K562 (cell line): ENCODE results near the gene MAGED1. TPM values are rescaled to one million over a fixed set of nuclear protein-coding genes. Genes with fewer than 3 reads are reported as not detected.
"Not testable (repeated sequence)": the region's sequence is repeated elsewhere in the genome, so short reads cannot be mapped to it uniquely, and the experiment has no call there.

Source experiments
- ATAC-seq: fragments of 200-7000 bp; cut with Tn5 transposase; 3 replicates; pipeline ENCODE4 v1.9.1; 2020; ENCODE audit warnings: moderate library complexity
- BruUV-seq: library from RNA; stranded (reverse); fragments of 400-500 nt; replicated peaks from 2 replicates; lab custom pipeline; 2021; lab: Mats Ljungman, UMichigan
- CTCF ChIA-PET: fragments of 300-600 bp; formaldehyde crosslinking; extraction: SDS; loops from one replicate; lab custom pipeline; 2021; ENCODE audit warnings: low intra/inter-chr PET ratio; lab: Yijun Ruan, JAX
- POLR2A ChIA-PET: fragments of 300-600, 350-650 bp; sonication (Branson Sonifier 250); formaldehyde crosslinking; extraction: SDS; loops from one replicate; lab custom pipeline; 2021; ENCODE audit warnings: antibody characterized with exemption, inconsistent platforms; lab: Yijun Ruan, JAX
- DNase-seq, 4 experiments: peaks; one replicate each; pipeline versions ENCODE4 v3.0.0 to v3.0.0-alpha.2; 2011 to 2018; ENCODE audit warnings: low spot score in 3 of 4, mixed read lengths in 3 of 4; ENCODE audit errors: extremely low read depth in 1 of 4
- FAIRE-seq: peaks from 2 replicates; lab custom pipeline; 2011; peaks lifted over from hg19 to GRCh38; lab: Jason Lieb, UNC
- H2AFZ ChIP-seq: 2 replicates; pipeline ENCODE4 v1.6.0; 2011; ENCODE audit warnings: low read depth, low read length, control low read depth, inconsistent platforms
- H3K27ac ChIP-seq: fragments of 200-600 bp; 3 replicates; pipeline ENCODE4 v1.8.0; 2011; ENCODE audit warnings: low read depth, mild to moderate bottlenecking, control low read depth, inconsistent platforms, low read length, moderate library complexity, mixed read lengths; ENCODE audit errors: extremely low read depth
- H3K27me3 ChIP-seq, 2 experiments: fragments of 300-600 bp in 1 of 2; 2 replicates in 1 of 2; 3 replicates in 1 of 2; pipeline versions ENCODE4 v1.6.0 to v1.8.0; 2011; ENCODE audit warnings: inconsistent platforms in 2 of 2, low read length in 2 of 2, mild to moderate bottlenecking in 1 of 2, mixed read lengths in 1 of 2, moderate library complexity in 1 of 2; ENCODE audit not compliant: control insufficient read depth in 2 of 2, insufficient read depth in 2 of 2
- H3K36me3 ChIP-seq: fragments of 300-600 bp; 3 replicates; pipeline ENCODE4 v1.8.0; 2011; ENCODE audit warnings: mild to moderate bottlenecking, low read length, inconsistent platforms; ENCODE audit not compliant: control insufficient read depth, insufficient read depth
- H3K4me1 ChIP-seq, 2 experiments: fragments of 200-600 bp in 1 of 2; replicated peaks in 1 of 2; 2 replicates in 1 of 2; 3 replicates in 1 of 2; pipeline versions ENCODE4 v1.5.1 to v1.8.0; 2011; ENCODE audit warnings: inconsistent platforms in 2 of 2, low read length in 2 of 2, mild to moderate bottlenecking in 1 of 2, mixed read lengths in 1 of 2, moderate library complexity in 1 of 2; ENCODE audit not compliant: control insufficient read depth in 2 of 2, insufficient read depth in 2 of 2
- H3K4me2 ChIP-seq: 2 replicates; pipeline ENCODE4 v1.6.1; 2011; ENCODE audit warnings: low read length, control low read depth, inconsistent platforms, mixed read lengths; ENCODE audit not compliant: insufficient read depth
- H3K4me3 ChIP-seq: fragments of 200-600 bp; sonication (generic), shearing (Covaris generic); 2 replicates; pipeline ENCODE4 v1.5.1; 2016; ENCODE audit warnings: control low read depth, inconsistent platforms
- H3K79me2 ChIP-seq: fragments of 200-600 bp; 3 replicates; pipeline ENCODE4 v1.8.0; 2011; ENCODE audit warnings: low read length, inconsistent platforms; ENCODE audit not compliant: control insufficient read depth, insufficient read depth
- H3K9ac ChIP-seq, 2 experiments: 2 replicates each; pipeline versions ENCODE4 v1.6.0 to v1.6.1; 2011; ENCODE audit warnings: low read depth in 2 of 2, low read length in 2 of 2, control low read depth in 1 of 2, inconsistent platforms in 1 of 2, mild to moderate bottlenecking in 1 of 2, mixed read lengths in 1 of 2; ENCODE audit not compliant: insufficient read depth in 1 of 2
- H3K9me1 ChIP-seq: one replicate; pipeline ENCODE4 v1.6.0; 2011; ENCODE audit warnings: inconsistent platforms, mild to moderate bottlenecking, low read length, moderate library complexity; ENCODE audit not compliant: control insufficient read depth, insufficient read depth
- H3K9me3 ChIP-seq: replicated peaks from 2 replicates; pipeline ENCODE4 v1.5.1; 2011; ENCODE audit warnings: low read depth, low read length, inconsistent platforms; ENCODE audit not compliant: control insufficient read depth, insufficient read depth
- H4K20me1 ChIP-seq: replicated peaks from 2 replicates; pipeline ENCODE4 v1.6.1; 2011; ENCODE audit warnings: low read length, inconsistent platforms, mixed read lengths; ENCODE audit not compliant: control insufficient read depth, insufficient read depth
- C11orf30 ChIP-seq: fragments of 450-650 bp; IDR thresholded peaks from 2 replicates; pipeline ENCODE4 v1.6.1; 2016; ENCODE audit warnings: low read depth, mild to moderate bottlenecking
- CGGBP1 ChIP-seq: fragments of 250-450 bp; sonication (Bioruptor Pico); IDR thresholded peaks from 2 replicates; pipeline ENCODE4 v1.9.0; 2021; ENCODE audit warnings: mild to moderate bottlenecking
- FOS ChIP-seq: IDR thresholded peaks from 3 replicates; pipeline ENCODE4 v1.6.1; 2011; ENCODE audit not compliant: insufficient read length; ENCODE audit errors: extremely low read depth
- RBM25 ChIP-seq: fragments of 200-400 bp; formaldehyde crosslinking; IDR thresholded peaks from 2 replicates; pipeline ENCODE4 v1.6.1; 2018; ENCODE audit warnings: low read length, low read depth, moderate library complexity; ENCODE audit not compliant: severe bottlenecking
- ZNF146 ChIP-seq: IDR thresholded peaks from one replicate; pipeline ENCODE4 v1.6.1; 2018; ENCODE audit warnings: missing compliant biosample characterization; ENCODE audit not compliant: unreplicated experiment
- ZNF316 ChIP-seq: fragments of 450-650 bp; IDR thresholded peaks from 2 replicates; pipeline ENCODE4 v1.6.1; 2016
- ZSCAN29 ChIP-seq: fragments of 450-650 bp; IDR thresholded peaks from 2 replicates; pipeline ENCODE4 v1.6.1; 2017
- WGBS: fragments of 100-300 bp; shearing (Covaris generic); methylation state at CpG from one replicate; pipeline ENCODE4 v1.1.6; 2016; ENCODE audit warnings: low coverage, mixed read lengths; ENCODE audit not compliant: insufficient coverage; ENCODE audit errors: missing lambda C conversion rate; 5-methylcytosine and 5-hydroxymethylcytosine counted together
- in situ Hi-C: fragments of 300-500 bp; cut with MboI; formaldehyde crosslinking; loops from 4 replicates; pipeline ENCODE4 v1.15.0; 2018; ENCODE audit warnings: inconsistent platforms, mixed read lengths
- intact Hi-C: fragments of 100-400 bp; cut with micrococcal nuclease; formaldehyde crosslinking; loops from 2 replicates; pipeline ENCODE4 v1.14.2; 2022
- polyA plus RNA-seq, 8 experiments: library from polyadenylated mRNA; depleted of rRNA in 4 of 8; stranded (reverse) in 5 of 8; unstranded in 3 of 8; fragments of >200 nt; fragmentation: Nextera tagmentation in 2 of 8; fragmentation: Illumina TruSeq in 1 of 8; extraction: Ambion mirVana in 2 of 8; extraction: Trizol in 1 of 8; gene quantifications; 2 replicates each; pipeline versions ENCODE4 v1.2.1 to v1.2.3, GENCODE V29; 2011 to 2014; ENCODE audit warnings: inconsistent platforms in 1 of 8, missing spikeins in 1 of 8
- total RNA-seq, 7 experiments: library from RNA; depleted of rRNA in 6 of 7; stranded (reverse); fragments of >200 nt in 6 of 7; fragmentation: Illumina TruSeq in 2 of 7; extraction: Trizol in 2 of 7; gene quantifications; 2 replicates each; pipeline versions ENCODE4 v1.2.1 to v1.2.3, GENCODE V29; 2011 to 2021; ENCODE audit warnings: low replicate concordance in 1 of 7
- TF ChIP-seq, protein P1 (sequence below): fragments of 450-650 bp; IDR thresholded peaks from 2 replicates; pipeline ENCODE4 v1.7.0; 2016; ENCODE audit warnings: borderline replicate concordance
- TF ChIP-seq, protein P2 (sequence below): fragments of 200-400 bp; formaldehyde crosslinking; IDR thresholded peaks from 2 replicates; pipeline ENCODE4 v1.6.1; 2017; ENCODE audit warnings: mild to moderate bottlenecking, low read depth, low read length, moderate library complexity
- TF ChIP-seq, protein P3 (sequence below): fragments of 450-650 bp; formaldehyde crosslinking; IDR thresholded peaks from 2 replicates; pipeline ENCODE4 v1.4.0; 2022; ENCODE audit warnings: mild to moderate bottlenecking, moderate library complexity

Gene MAGED1
- total and polyA plus RNA-seq, 9 of the 15 experiments (the other 6 are each of a cell fraction or from before 2014, with no cell fraction given), result 5.7 to 41.2 (median 12.7) TPM

DNA sequence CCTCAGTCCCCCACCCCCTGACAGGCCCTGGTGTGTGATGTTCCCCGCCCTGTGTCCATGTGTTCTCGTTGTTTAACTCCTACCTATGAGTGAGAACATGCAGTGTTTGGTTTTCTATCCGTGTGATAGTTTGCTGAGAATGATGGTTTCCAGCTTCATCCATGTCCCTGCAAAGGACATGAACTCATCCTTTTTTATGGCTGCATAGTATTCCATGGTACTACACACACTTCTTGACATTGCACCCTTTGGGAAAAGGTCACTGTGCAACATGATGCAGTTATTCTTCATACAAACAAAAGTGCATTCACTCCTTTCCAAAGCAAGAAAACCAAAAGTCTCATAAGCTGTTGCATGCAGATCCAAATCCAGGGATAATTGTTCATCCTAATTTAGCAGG lies 11.7 kb downstream of the MAGED1 start:
- FAIRE-seq, H3K79me2 ChIP-seq, ATAC-seq, H3K4me3 ChIP-seq, POLR2A ChIA-PET, H3K9me1 ChIP-seq, in situ Hi-C loops, H4K20me1 ChIP-seq, DNase-seq, intact Hi-C loops, H2AFZ ChIP-seq, H3K4me2 ChIP-seq, H3K4me1 ChIP-seq, H3K27ac ChIP-seq, H3K36me3 ChIP-seq, BruUV-seq, CTCF ChIA-PET, H3K9ac ChIP-seq, H3K27me3 ChIP-seq, H3K9me3 ChIP-seq: not testable (repeated sequence)
- 0% methylated on average over 3 of the region's 3 CpGs for WGBS
- TF ChIP-seq ZNF146 (CRISPR knock-in tag) (peak; percentile 67), RBM25 (peak; percentile 39)

- no peak overlapping the region for H3K27ac ChIP-seq
- no peak for TF ChIP-seq ZSCAN29
- TF ChIP-seq, protein P1, sequence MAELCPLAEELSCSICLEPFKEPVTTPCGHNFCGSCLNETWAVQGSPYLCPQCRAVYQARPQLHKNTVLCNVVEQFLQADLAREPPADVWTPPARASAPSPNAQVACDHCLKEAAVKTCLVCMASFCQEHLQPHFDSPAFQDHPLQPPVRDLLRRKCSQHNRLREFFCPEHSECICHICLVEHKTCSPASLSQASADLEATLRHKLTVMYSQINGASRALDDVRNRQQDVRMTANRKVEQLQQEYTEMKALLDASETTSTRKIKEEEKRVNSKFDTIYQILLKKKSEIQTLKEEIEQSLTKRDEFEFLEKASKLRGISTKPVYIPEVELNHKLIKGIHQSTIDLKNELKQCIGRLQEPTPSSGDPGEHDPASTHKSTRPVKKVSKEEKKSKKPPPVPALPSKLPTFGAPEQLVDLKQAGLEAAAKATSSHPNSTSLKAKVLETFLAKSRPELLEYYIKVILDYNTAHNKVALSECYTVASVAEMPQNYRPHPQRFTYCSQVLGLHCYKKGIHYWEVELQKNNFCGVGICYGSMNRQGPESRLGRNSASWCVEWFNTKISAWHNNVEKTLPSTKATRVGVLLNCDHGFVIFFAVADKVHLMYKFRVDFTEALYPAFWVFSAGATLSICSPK, result no peak
- TF ChIP-seq FOS, result no peak
- TF ChIP-seq, protein P2, sequence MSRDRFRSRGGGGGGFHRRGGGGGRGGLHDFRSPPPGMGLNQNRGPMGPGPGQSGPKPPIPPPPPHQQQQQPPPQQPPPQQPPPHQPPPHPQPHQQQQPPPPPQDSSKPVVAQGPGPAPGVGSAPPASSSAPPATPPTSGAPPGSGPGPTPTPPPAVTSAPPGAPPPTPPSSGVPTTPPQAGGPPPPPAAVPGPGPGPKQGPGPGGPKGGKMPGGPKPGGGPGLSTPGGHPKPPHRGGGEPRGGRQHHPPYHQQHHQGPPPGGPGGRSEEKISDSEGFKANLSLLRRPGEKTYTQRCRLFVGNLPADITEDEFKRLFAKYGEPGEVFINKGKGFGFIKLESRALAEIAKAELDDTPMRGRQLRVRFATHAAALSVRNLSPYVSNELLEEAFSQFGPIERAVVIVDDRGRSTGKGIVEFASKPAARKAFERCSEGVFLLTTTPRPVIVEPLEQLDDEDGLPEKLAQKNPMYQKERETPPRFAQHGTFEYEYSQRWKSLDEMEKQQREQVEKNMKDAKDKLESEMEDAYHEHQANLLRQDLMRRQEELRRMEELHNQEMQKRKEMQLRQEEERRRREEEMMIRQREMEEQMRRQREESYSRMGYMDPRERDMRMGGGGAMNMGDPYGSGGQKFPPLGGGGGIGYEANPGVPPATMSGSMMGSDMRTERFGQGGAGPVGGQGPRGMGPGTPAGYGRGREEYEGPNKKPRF, result no peak
- TF ChIP-seq C11orf30, result peak; percentile 38; the same call in 1 of the 2 replicates
- TF ChIP-seq CGGBP1 (CRISPR knock-in tag), result no peak
- peak; percentile 42 for TF ChIP-seq ZNF316
- TF ChIP-seq, protein P3, sequence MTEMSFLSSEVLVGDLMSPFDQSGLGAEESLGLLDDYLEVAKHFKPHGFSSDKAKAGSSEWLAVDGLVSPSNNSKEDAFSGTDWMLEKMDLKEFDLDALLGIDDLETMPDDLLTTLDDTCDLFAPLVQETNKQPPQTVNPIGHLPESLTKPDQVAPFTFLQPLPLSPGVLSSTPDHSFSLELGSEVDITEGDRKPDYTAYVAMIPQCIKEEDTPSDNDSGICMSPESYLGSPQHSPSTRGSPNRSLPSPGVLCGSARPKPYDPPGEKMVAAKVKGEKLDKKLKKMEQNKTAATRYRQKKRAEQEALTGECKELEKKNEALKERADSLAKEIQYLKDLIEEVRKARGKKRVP, result no peak
- H3K9me3 ChIP-seq, result no peaks in the 10 kb centered on the region
- H3K27me3 ChIP-seq, result no peaks in the 10 kb centered on the region
- no peak overlapping the region for H3K9ac ChIP-seq
- H3K9me1 ChIP-seq, result no peaks in the 10 kb centered on the region
- H3K36me3 ChIP-seq, result no peaks in the 10 kb centered on the region
- intact Hi-C loops (no loop called here), in situ Hi-C loops (no loop called here)
- DNase-seq (no peak), ATAC-seq (no peak), FAIRE-seq (no peak)
- BruUV-seq, result no TSS peak
- H3K4me1 ChIP-seq, result no peaks in the 10 kb centered on the region
- ChIA-PET CTCF (no interaction called here), POLR2A (no interaction called here)
- 0% methylated on average over 3 of the region's 3 CpGs for WGBS
- no peaks in the 10 kb centered on the region for H3K79me2 ChIP-seq
- H3K4me2 ChIP-seq, result no peak overlapping the region
- no peak overlapping the region for H3K4me3 ChIP-seq
- no peaks in the 10 kb centered on the region for H4K20me1 ChIP-seq
- no peak overlapping the region for H2AFZ ChIP-seq
Observed at GRCh38 chrX:51905711-51906110, 12.3 kb downstream of the MAGED1 start.
